ENCODE data around the gene PGAM1. TPM values are rescaled to one million over a fixed set of nuclear protein-coding genes. Genes with fewer than 3 reads are reported as not detected.

PGAM1 gene
- total and polyA plus RNA-seq, 8 donors = 29.2 to 180 (median 107) TPM

DNA sequence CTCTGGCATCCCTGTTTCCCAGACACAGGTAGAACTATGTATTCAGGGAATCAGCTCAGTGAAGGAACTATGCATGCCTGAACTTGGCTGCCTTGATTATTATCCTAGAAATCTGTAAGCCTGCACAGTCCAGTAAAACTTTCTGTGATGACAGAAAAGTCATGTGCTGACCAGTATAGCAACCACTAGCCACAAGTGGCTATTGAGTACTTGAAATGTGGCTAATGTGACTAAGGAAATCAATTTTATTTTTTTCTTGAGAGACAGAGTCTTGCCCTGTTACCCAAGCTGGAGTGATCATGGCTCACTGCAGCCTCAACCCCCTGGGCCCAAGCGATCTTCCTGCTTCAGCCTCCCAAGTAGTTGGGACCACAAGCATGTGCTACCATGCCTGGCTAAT lies 16.3 kb downstream of the PGAM1 start:
- no peak overlapping the region for H3K27ac ChIP-seq
- 97 to 100% (median 100%) methylated on average over 1 of the region's 1 CpG for WGBS, 5 donors
- TF ChIP-seq EP300 (IDR thresholded peaks at IDR 0.05) (no peak), POLR2AphosphoS5 (IDR thresholded peaks at IDR 0.05) (no peak)
- TF ChIP-seq, protein P1, sequence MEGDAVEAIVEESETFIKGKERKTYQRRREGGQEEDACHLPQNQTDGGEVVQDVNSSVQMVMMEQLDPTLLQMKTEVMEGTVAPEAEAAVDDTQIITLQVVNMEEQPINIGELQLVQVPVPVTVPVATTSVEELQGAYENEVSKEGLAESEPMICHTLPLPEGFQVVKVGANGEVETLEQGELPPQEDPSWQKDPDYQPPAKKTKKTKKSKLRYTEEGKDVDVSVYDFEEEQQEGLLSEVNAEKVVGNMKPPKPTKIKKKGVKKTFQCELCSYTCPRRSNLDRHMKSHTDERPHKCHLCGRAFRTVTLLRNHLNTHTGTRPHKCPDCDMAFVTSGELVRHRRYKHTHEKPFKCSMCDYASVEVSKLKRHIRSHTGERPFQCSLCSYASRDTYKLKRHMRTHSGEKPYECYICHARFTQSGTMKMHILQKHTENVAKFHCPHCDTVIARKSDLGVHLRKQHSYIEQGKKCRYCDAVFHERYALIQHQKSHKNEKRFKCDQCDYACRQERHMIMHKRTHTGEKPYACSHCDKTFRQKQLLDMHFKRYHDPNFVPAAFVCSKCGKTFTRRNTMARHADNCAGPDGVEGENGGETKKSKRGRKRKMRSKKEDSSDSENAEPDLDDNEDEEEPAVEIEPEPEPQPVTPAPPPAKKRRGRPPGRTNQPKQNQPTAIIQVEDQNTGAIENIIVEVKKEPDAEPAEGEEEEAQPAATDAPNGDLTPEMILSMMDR (IDR thresholded peaks at IDR 0.05) = no peak
- intact Hi-C loops (cut with DNase I; ENCODE audit: low total_unique reads) = no loop called here
- no peaks in the 10 kb centered on the region for H3K27me3 ChIP-seq
- no peak overlapping the region for H3K4me3 ChIP-seq
- H3K9me3 ChIP-seq = no peaks in the 10 kb centered on the region
- peaks cover 26 to 62% (median 58%) of the 10 kb centered on the region in 4 donors for H3K36me3 ChIP-seq
- DNase-seq = no peak
- peaks cover 16 to 28% (median 23%) of the 10 kb centered on the region in 4 donors for H3K4me1 ChIP-seq

DNA sequence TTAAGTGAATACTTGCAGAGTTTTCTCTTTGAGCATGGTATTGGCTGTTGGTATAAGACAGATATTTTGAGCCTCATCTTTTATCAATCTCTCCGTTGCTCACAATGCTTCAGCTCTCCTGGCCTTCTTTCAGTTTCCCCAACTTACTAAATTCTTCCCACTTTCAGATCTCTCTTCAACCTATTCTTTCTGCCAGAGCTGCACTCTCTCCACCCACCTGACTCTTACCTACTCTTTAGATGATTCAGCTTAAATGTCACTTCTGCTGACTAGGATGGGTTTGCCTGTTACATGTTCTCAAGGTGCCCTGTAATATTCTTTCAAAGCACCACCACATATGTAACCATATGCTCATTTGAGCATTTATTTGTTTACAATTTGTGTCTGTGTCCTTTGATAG lies 18.2 kb downstream of the PGAM1 start:
- TF ChIP-seq POLR2AphosphoS5 (IDR thresholded peaks at IDR 0.05) = no peak
- no peak for TF ChIP-seq EP300 (IDR thresholded peaks at IDR 0.05)

DNA sequence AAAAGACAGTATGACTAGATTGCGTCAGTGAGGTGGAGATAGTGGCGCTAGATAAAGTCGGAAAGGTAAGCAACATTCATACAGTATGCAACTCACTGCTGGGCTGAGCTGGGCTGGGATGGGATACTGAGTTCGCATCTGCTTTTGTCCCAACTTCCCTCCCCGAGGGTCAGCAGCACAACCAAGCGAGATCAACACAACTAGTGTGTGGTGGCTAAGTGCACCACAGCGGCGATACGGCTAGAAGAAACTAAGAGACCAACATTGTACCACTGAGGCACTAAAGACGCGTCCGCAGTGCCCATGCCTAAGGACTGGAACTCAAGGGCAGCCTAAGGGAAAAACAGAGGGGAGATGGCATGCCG lies 19.3 kb downstream of the PGAM1 start:
- peaks cover 31 to 50% (median 44%) of the 10 kb centered on the region in 4 donors for H3K4me1 ChIP-seq
- peaks cover 10 to 31% (median 28%) of the 10 kb centered on the region in 4 donors for H3K36me3 ChIP-seq
- no peak for DNase-seq
- H3K27ac ChIP-seq = peak overlapping the region; percentile 80 to 91 (median 81)
- peak overlapping the region; percentile 89 to 100 (median 94) for H3K4me3 ChIP-seq
- H3K9me3 ChIP-seq = no peaks in the 10 kb centered on the region
- no peak for TF ChIP-seq POLR2A (IDR thresholded peaks at IDR 0.05)
- TF ChIP-seq, protein P1 (IDR thresholded peaks at IDR 0.05) = no peak
- TF ChIP-seq EP300 (IDR thresholded peaks at IDR 0.05) = no peak
- no peak for TF ChIP-seq POLR2AphosphoS5 (IDR thresholded peaks at IDR 0.05)
- intact Hi-C loops (cut with DNase I; ENCODE audit: low total_unique reads) = no loop called here
- WGBS, 5 donors = 0 to 1% (median 1%) methylated on average over 13 of the region's 13 CpGs
- H3K27me3 ChIP-seq = no peaks in the 10 kb centered on the region

More for the DNA sequence above, 18.2 kb downstream of the PGAM1 start:
- Histone ChIP-seq H3K27ac (no peak overlapping the region), H3K36me3 (peaks cover 17 to 42% (median 39%) of the 10 kb centered on the region in 4 donors), H3K4me1 (peaks cover 31 to 44% (median 40%) of the 10 kb centered on the region in 4 donors), H3K27me3 (no peaks in the 10 kb centered on the region), H3K9me3 (no peaks in the 10 kb centered on the region), H3K4me3 (no peak overlapping the region)
- intact Hi-C loops (cut with DNase I; ENCODE audit: low total_unique reads) = no loop called here
- 74 to 88% (median 79%) methylated on average over 1 of the region's 1 CpG for WGBS, 5 donors
- DNase-seq = no peak

DNA sequence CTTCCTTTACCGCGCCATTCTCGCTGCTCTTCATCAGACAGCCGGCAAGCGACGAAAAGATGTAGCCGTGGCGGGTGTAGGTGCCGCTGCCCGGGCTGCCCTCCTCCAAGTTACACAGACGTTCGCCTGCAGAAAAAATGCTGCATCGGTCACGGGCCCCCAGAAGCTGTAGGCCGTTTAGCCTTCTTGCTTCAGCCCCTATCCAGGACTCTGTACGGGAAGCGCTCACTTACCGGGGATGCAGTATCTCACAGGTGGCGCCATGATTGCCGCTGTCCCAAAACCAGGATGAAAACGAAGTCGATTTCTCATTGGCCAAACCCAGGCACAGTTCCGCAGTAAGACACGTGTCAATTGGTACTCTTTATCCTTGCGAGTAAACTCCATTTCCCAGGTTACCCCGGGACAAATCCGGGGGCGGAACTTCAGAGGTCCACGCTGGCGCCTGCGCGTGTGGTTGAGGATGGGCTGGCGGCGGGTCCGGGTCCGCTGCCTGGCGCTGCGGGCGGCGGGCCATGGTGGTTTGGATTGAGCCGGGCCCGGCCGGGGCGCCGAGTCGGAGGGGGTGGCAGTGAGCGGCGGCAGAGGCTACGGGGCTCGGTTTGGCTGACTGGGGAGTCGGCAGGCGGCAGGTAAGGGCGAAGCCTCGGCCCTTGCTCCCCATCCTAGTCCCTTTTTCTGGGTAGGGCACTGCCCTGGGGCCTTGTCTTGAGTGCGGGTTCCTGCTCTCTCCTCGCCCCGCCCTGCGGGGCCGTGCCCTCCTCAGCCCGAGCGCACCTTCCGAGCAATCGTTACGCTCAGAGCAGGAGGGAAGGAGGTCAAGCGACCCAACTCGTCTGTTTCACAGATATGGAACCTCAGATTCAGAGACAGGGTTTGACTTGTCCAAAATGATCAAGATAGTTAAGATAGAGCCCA lies 20.0 kb downstream of the PGAM1 start, which contains the start of the genes EXOSC1 and ZDHHC16:
TSS of gene EXOSC1 (minus strand) at position 285 of the 918 bp plus-strand sequence. CDS start at position 264, 21 bp downstream.
TSS of gene ZDHHC16 (plus strand) at position 454 of the 918 bp plus-strand sequence. CDS start 5,501 bp downstream, outside the sequence.
- Histone ChIP-seq H3K27ac (peak within 1 kb of the TSS; percentile 80 to 91 (median 83)), H3K4me3 (peak within 1 kb of the TSS; percentile 89 to 100 (median 94)), H3K27me3 (no peaks in the 10 kb centered on the region), H3K9me3 (no peaks in the 10 kb centered on the region), H3K4me1 (peaks cover 31 to 57% (median 49%) of the 10 kb centered on the region in 4 donors), H3K36me3 (peaks cover 4 to 25% (median 21%) of the 10 kb centered on the region in 4 donors)
- intact Hi-C loops (cut with DNase I; ENCODE audit: low total_unique reads) = no loop called here
- DNase-seq = peak; percentile 91 to 98
- TF ChIP-seq, protein P1 (IDR thresholded peaks at IDR 0.05) = peak in 1 of 7 experiments; percentile 24
- TF ChIP-seq EP300 (IDR thresholded peaks at IDR 0.05) (no peak), POLR2A (IDR thresholded peaks at IDR 0.05) (no peak), POLR2AphosphoS5 (IDR thresholded peaks at IDR 0.05) (peak; percentile 75 to 87 (median 75))
- WGBS, 5 donors = 0 to 1% (median 0%) methylated on average over 40 to 66 of the region's 66 CpGs

All from stomach (tissue), 9 donors.